NCI-H82 treated with DMSO at 0.1 percent for 48 hours (cell line): ENCODE results near the gene GCDH.
"Not testable (repeated sequence)": the region's sequence is repeated elsewhere in the genome, so short reads cannot be mapped to it uniquely, and the experiment has no call there.

ENCODE experiments used
- DNase-seq: peaks from one replicate; lab custom pipeline; 2025; ENCODE audit not compliant: unreplicated experiment; lab: John Stamatoyannopoulos, UW

The GCDH gene

GRCh38 chr19:12899891-12900518 lies 9.0 kb downstream of the GCDH start:
- no peak for DNase-seq

DNA sequence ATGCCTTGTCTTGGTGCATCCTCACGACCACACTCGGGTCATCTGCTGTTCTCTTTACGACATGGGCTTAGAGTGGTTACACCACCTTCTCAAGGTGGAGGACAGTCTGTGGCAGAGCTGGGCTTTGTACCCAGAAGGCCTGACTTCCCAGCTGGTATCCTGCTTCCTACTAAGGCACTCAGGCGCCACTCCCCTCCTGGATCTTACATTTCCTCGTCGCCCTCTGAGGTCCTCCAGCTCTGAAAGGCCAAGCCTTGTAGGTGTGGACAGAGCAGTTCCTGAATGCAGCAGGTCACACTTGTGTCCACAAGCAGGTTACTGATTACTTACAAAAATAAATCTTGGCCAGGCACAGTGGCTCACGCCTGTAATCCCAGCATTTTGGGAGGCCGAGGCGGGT lies 16.2 kb downstream of the GCDH start:
- no peak for DNase-seq

- DNase-seq = no peak
These were observed 21.6 kb downstream of the GCDH start for GRCh38 chr19:12912571-12912970.

DNA sequence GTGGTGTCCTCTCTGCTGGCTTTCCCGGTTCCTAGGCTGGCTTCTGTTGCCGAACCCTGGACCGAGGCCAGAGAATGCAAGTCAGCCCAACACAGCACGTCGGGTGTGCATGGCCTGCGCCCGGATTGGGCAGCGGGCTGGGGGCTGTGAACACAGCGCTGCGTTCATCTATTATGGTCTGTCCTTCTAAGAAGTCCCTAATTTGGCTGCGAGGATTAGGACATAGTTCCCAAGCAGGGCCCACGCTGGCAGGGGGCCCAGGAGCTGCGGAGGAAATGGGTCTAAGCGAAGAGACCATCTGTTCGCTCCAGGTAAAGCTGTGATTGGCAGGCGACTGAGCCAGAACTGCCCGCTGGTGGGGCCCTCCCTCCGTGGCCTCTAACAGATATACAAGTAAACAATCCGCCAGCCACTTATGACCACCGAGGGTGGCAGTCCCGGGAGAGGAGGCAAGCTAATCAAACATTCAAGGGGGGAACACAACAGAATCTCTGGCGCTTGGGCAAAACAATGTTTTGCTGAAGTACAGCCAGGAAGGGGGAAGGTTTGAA lies 22.1 kb downstream of the GCDH start:
- DNase-seq = peak; percentile 99

- no peak for DNase-seq
These were observed 23.1 kb downstream of the GCDH start for GRCh38 chr19:12913851-12914690.

DNA sequence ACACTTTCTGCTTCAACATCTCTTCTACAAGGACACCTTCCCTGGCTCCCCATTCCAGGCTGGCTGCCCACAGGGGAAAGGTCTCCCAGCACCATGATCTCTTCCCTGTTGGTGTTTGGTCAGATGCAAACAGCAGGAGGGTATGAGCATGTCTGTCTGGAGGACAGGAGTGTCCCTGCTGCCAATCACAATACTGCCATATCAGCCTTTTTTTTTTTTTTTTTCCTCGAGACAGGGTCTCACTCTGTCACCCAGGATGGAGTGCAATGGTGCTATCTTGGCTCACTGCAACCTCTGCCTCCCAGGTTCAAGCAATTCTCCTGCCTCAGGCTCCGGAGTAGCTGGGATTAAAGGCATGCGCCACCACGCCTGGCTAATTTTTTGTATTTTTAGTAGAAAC lies 24.9 kb downstream of the GCDH start:
- not testable (repeated sequence) for DNase-seq

DNA sequence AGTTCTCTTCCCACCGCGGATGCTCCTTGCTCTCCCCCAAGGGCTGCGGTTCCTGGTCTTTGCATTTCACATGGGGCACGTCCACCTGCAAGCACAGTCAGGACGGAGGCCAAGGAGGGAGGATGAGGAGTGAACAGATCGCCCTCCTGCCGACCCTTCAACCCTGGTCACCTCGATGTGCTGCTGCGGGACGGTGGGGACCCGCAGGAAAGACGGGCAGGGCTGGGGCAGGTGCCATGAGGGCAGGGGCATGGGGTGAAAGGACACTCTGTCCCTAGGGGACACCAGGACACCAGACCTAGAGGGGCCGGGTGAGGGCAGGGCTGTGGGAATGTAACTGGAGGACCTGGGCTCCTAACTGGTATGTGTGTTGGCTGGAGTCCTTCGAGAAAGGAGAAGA lies 27.3 kb downstream of the GCDH start:
- no peak for DNase-seq

DNA sequence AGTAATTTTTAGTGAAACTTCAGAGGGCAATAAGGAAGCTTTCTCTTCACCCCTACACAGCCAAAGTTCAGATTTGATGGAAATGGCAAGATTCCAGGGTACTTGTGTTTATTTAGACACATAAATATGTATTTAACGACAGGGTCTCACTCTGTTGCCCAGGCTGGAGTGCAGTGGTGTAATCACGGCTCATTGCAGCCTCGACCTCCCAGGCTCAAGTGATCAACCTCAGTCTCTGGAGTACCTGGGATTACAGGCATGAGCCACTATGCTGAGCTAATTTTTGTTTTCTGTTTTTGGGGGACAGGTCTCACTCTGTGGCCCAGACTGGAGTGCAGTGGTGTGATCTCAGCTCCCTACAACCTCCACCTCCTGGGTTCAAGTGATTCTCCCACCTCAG lies 30.1 kb downstream of the GCDH start:
- no peak for DNase-seq

DNA sequence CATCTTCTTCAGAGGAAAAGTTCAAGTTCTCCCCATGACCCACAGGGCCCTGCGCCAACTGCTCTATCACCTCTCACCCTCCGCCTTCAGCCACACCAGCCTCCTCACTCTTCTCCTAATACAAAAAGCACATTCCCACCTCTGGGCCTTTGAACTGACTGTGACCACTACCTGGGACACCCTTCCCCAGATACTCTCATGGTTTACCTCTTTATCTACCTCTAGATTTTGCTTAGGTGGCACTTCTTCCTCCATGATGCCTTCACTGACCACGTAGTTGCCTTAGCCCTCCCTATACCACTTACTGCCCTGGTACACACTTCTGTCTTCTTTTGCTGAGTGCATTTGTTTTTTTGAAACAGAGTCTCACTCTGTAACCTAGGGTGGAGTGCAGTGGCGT lies 32.0 kb downstream of the GCDH start:
- DNase-seq = no peak

GRCh38 chr19:12924621-12925310 lies 33.8 kb downstream of the GCDH start:
- no peak for DNase-seq

DNA sequence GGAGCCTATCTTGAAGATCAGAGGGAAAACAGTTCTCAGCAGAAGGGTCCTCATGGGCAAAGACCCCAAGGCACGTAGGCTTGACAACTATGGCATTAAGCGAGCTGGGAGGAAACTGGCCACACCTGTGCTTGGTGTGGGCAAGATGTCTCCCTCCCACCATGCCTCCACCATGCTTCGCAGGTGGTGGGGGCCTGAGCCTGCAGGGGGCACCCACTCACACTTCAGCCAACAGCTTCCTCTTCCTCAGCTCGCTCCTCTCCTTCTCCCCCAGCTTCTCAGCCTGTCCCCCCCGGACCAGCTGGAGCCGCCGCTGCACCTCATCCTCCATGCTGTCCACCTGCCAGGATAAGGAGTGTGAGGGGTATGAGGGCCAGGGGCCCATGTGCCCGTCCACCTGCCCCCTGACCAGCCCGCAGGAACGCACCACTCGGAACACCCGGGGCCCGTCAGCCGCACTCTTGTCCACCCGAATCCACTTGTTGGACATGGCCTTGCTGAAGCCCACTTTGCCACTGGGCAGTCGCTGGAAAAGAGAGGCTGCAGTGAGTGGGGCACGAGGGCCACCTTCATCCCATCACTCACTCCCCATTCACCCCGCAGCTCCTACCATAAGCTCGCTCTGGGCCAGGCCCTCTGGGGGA lies 39.2 kb downstream of the GCDH start:
- DNase-seq = no peak

DNA sequence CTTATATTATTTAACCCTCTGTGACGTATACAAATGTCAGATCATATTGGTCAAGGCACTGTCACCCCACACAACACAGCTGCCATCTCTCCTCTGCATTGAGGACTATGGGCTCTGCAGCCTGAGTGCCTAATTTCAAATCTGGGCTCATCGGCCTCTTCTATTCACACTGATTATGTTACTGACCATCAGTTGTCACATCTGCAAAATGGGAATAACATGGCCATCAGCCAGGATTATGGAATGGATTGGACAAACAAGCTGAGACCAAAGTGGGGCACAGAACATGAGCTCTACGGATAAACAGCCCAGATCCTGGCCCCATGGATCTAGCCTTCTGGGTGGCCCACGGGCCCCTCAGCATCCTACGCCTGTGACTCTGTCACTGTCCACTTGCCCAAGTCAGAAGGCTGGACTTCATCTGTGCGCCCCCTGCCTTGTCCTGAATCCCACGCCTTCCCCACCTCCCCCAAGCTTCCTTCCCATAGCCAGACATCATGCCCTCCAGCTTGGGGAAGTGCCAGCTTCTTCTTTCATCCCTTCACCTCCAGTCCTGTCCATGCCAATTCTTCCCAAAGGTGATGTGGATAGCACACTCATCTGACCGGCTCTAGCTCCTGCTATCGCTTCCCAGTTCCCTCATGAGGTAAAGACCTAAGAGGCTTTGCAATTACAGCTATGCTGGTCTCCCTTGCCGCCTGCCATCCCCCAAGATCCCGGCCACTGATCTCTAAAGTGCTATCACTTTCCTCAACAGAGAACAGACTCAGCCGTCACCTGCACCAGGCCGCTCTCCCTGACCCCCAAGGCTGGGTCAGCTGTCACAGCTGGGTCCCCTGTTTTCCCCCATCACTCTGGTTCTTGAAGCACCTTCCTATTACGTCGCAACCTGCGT lies 41.7 kb downstream of the GCDH start:
- no peak for DNase-seq

DNA sequence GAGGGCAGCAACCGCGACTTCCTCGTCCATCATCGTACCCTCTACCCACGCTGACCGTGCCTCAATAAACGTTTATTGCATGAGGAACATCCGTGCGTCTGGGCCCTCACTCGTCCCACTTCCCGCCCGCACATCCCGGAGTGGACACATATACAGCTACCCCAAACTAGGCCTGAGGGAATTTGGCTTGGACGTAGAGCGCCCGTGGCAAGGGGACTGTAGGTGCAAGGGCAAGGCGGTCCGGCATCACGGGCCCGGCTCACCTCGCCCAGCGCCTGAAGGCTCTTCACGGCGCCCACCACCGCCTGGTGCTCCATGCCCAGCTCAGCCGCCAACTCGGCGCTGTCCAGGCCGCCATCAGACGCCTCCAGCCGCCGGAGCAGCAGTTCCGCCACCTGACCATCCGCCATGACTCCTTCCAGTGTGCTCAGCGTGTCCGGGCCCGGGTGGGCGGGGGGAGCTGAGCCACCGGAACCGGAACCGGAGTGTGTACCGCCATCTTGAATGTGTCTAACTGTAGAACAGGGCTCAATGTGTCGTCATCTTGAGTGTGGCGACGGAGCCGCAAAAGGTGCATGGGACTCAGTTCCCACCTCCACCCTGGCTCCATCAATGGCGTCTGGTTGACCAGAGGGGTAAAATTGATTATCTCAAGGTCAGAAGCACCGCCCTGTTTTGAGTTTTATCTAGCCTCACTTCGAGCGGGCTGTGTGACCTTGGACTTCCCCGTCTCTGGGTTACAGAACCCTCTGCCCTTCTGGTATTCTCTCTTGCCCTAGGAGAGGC lies 42.5 kb downstream of the GCDH start, which contains the start of gene FARSA:
Gene FARSA, minus strand, starts transcription at position 425 of the 786 bp plus-strand sequence. Its CDS starts 15 bp downstream, at position 410.
- DNase-seq = peak; percentile 86

DNA sequence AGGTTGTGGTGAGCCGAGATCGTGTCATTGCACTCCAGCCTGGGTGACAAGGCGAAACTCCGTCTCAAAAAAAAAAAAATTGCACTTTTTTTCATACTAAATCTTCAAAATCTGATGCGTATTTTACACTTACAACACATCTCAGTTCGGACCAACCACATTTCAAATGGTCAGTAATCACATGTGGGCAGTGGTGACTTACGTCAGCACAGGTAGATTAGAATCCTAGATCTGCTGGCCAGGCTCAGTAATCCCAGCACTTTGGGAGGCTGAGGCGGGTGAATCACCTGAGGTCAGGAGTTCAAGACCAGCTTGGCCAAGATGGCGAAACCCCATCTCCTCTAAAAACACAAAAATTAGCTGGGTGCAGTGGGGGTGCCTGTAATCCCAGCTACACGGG lies 44.1 kb downstream of the GCDH start:
- DNase-seq = no peak

GRCh38 chr19:12936582-12936981 lies 45.6 kb downstream of the GCDH start:
- no peak for DNase-seq

DNA sequence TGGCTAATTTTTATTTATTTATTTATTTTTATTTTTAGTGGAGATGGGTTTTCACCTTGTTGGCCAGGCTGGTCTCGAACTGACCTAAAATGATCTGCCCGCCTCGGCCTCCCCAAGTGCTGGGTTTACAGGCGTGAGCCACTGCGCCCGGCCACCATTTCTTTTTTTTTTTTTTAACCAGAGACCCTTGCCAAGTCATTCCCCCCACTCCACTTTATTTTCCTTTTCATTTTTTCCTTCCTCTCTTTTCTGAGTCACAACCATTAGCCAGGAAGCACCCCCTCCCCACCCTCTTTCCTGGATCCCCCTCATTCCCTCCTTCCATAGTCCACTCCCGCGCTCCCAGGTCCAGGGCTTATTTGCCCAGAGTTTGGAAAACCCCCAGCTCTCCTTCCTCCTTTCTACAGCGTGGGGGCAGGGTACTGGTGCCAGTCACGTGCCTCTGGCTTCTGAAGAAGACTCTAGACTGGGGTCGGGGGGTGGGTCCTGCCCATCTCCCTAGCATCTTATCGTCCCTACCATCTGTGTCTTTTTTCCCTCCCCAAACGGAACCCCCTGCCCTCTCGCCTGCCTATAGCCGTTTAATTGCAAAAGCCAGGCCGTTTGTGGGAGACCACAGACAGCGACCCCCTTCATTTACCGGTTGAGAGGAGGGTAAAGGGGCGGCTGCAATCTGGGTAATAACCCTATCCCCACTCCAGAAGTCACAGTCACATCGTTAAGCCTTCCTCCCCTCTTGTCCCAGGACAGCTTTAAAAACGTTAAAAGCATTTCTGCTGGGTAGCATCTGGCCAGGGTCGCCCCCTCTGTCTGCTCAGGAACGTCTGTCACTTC lies 46.4 kb downstream of the GCDH start:
- peak; percentile 93 for DNase-seq

- DNase-seq = peak; percentile 99
These were observed 47.2 kb downstream of the GCDH start, which contains the start of gene CALR for GRCh38 chr19:12937927-12938778. CALR (plus strand) TSS chr19:12938609; CDS start chr19:12938680, 71 bp downstream.
